GM10248 (cell line): ENCODE measurements around the gene ZFP90.
A peak's percentile ranks its signal among the peaks of the same experiment; 100 is the strongest.

Source experiments
- CTCF ChIA-PET: fragments of 300-600 bp; sonication (Branson Sonifier 250); formaldehyde crosslinking; extraction: SDS; loops from one replicate; lab custom pipeline; 2021; ENCODE audit warnings: antibody characterized with exemption; lab: Yijun Ruan, JAX
- POLR2A ChIA-PET: fragments of 350-650 bp; sonication (Branson Sonifier 250); formaldehyde crosslinking; extraction: SDS; loops from one replicate; lab custom pipeline; 2020; ENCODE audit warnings: antibody characterized with exemption; lab: Yijun Ruan, JAX
- DNase-seq: peaks from one replicate; pipeline ENCODE4 v3.0.0; 2012; ENCODE audit errors: extremely low spot score
- TF ChIP-seq, protein P1 (sequence below): IDR thresholded peaks from 2 replicates; pipeline ENCODE4 v1.5.1; 2012; ENCODE audit warnings: mild to moderate bottlenecking, low read depth; ENCODE audit errors: extremely low read depth, missing control alignments, control extremely low read depth

ZFP90 gene

GRCh38 chr16:68504066-68504465 is 35.0 kb upstream of the ZFP90 start:
- DNase-seq: peak; percentile 7
- ChIA-PET POLR2A (interaction anchor here (0.5 kb wide), 1 partner anchor 876 kb away, joined by 3 read pairs; no protein-coding TSS in a partner anchor), CTCF (interaction anchor here (1.0 to 2.9 kb wide), 3 partner anchors 17 to 25 kb away, joined by 3 to 9 read pairs (median 4); no protein-coding TSS in a partner anchor)
- TF ChIP-seq, protein P1, sequence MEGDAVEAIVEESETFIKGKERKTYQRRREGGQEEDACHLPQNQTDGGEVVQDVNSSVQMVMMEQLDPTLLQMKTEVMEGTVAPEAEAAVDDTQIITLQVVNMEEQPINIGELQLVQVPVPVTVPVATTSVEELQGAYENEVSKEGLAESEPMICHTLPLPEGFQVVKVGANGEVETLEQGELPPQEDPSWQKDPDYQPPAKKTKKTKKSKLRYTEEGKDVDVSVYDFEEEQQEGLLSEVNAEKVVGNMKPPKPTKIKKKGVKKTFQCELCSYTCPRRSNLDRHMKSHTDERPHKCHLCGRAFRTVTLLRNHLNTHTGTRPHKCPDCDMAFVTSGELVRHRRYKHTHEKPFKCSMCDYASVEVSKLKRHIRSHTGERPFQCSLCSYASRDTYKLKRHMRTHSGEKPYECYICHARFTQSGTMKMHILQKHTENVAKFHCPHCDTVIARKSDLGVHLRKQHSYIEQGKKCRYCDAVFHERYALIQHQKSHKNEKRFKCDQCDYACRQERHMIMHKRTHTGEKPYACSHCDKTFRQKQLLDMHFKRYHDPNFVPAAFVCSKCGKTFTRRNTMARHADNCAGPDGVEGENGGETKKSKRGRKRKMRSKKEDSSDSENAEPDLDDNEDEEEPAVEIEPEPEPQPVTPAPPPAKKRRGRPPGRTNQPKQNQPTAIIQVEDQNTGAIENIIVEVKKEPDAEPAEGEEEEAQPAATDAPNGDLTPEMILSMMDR: no peak

DNA sequence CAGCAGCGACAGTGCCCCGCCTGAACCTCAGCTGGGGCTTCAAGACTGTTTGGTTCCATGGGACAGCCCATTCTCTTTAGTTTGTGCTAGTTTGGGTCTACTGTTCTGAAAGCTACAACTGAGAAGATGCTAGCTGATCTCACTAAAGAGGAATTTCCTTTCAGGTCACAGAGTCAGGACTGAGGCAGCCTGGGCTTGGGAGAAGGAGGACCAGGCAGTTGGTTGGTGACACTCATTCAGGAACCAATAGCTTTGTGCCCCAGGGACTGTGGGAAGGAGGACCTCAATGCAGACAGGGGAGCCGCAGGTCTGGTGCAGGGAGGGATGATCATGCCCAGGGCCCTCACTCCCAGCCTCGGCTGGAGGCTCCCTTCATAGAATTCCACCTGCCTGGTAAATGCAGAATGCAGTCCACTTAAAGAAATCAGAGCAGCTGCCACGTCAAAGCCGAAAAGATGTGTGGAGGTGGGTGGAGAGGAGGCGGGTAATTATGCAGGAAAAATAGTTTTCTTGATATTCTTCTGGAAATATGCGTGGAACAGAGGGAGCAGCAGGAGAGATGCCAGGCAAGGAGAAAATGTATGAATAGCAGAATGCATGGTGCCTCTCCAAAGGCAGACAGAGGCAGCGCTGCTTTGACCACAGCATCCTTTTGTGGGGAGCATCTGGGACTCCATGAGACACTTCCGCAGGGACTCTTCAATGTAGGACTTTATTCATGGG is 32.6 kb upstream of the ZFP90 start:
- peak; percentile 8 for DNase-seq
- ChIA-PET POLR2A (no interaction called here), CTCF (interaction anchor here (1.1 to 2.9 kb wide), 2 partner anchors 14 to 24 kb away, joined by 3 to 9 read pairs; no protein-coding TSS in a partner anchor)

DNA sequence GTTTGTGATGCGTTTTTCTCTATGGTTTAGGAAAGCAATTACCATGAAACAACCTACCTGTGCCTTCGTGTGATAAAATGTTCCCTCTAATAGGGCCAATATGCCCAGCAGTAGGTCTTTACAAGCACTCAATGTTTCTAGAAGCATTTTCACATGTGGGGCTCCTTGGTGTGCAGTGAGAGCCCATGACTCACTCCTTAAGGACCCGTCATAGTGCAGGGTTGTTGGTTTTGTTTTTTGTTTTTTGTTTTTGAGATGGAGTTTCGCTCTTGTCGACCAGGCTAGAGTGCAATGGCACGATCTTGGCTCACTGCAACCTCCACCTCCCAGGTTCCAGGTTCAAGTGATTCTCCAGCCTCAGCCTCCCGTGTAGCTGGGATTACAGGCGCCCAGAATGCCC is 31.1 kb upstream of the ZFP90 start:
- ChIA-PET CTCF (interaction anchor here (1.0 to 5.4 kb wide), 5 partner anchors 12 to 139 kb away, joined by 3 to 67 read pairs (median 4); no protein-coding TSS in a partner anchor), POLR2A (no interaction called here)
- TF ChIP-seq, protein P1: no peak
- DNase-seq: no peak

More for the DNA sequence above, 32.6 kb upstream of the ZFP90 start:
- TF ChIP-seq, protein P1: no peak

- ChIA-PET POLR2A (no interaction called here), CTCF (interaction anchor here (1.0 to 5.4 kb wide), 7 partner anchors 12 to 160 kb away, joined by 3 to 67 read pairs (median 4); no protein-coding TSS in a partner anchor)
- TF ChIP-seq, protein P1: no peak
- DNase-seq: no peak
Measured at GRCh38 chr16:68508641-68509240, 30.4 kb upstream of the ZFP90 start.

GRCh38 chr16:68509381-68509780 is 29.7 kb upstream of the ZFP90 start:
- CTCF ChIA-PET: interaction anchor here (1.1 to 5.4 kb wide), 25 partner anchors 11 to 248 kb away, joined by 3 to 67 read pairs (median 5); partner anchors contain the start of gene SLC7A6
- POLR2A ChIA-PET: no interaction called here

GRCh38 chr16:68510775-68511174 is 28.3 kb upstream of the ZFP90 start:
- CTCF ChIA-PET: interaction anchor here (0.8 to 5.4 kb wide), 37 partner anchors 9 to 603 kb away, joined by 3 to 67 read pairs (median 4); partner anchors contain the start of gene SLC7A6
- TF ChIP-seq, protein P1: no peak
- POLR2A ChIA-PET: no interaction called here
- no peak for DNase-seq

More at GRCh38 chr16:68509381-68509780, 29.7 kb upstream of the ZFP90 start:
- TF ChIP-seq, protein P1: no peak
- no peak for DNase-seq
